GM19238 (cell line): Measurements from ENCODE around the gene IPO7.
"Not testable (repeated sequence)": the region's sequence is repeated elsewhere in the genome, so short reads cannot be mapped to it uniquely, and the experiment has no call there.

Source experiments
- DNase-seq: peaks from one replicate; pipeline ENCODE4 v3.0.0; 2011; ENCODE audit warnings: low spot score; ENCODE audit not compliant: insufficient read length

Gene IPO7

DNA sequence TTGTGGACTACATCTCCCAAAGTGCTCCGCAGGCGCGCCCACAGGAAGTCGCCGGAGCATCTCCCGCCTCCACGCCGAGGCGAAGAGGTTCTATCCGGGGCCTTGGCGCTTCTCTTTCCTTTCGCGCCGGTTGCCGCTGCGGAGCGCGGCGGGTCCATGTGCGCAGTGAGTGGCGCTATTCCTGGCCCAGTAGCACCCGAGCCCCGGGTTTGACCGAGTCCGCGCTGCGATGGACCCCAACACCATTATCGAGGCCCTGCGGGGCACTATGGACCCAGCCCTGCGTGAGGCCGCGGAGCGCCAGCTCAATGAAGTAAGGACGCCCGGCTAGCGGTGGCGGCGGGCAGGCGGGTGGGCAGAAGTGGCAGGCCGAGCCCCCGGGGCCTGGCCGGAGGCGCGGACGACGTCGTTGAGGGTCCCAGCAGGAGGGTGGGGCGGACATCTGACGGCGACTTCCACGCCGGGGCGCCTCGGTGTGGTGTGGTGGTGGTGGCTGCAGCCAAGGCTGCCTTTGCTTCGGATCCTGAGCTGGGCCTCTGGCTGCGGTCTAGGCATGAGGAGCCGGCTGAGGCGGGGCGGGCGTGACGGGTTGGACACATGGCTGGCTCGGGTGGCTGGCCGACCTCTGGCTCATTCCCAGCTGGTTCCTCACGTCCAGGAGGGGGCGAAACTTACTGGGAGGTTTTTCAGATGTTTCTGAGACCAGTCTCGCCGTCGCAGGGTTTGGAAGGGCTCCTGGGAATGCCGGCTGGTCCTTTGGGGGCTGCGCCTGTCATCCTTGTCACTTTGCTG lies at the start of gene IPO7:
TSS of gene IPO7 (plus strand) at position 118 of the 792 bp plus-strand sequence. CDS start at position 230, 112 bp downstream.
- DNase-seq, result peak; percentile 91

GRCh38 chr11:9341638-9342178 lies 42.7 kb upstream of the IPO7 start:
- no peak for DNase-seq

GRCh38 chr11:9344061-9344680 lies 40.3 kb upstream of the IPO7 start:
- no peak for DNase-seq

- DNase-seq, result no peak
Observed at GRCh38 chr11:9347100-9347499, 37.4 kb upstream of the IPO7 start.

GRCh38 chr11:9347779-9348178 lies 36.7 kb upstream of the IPO7 start:
- not testable (repeated sequence) for DNase-seq

DNA sequence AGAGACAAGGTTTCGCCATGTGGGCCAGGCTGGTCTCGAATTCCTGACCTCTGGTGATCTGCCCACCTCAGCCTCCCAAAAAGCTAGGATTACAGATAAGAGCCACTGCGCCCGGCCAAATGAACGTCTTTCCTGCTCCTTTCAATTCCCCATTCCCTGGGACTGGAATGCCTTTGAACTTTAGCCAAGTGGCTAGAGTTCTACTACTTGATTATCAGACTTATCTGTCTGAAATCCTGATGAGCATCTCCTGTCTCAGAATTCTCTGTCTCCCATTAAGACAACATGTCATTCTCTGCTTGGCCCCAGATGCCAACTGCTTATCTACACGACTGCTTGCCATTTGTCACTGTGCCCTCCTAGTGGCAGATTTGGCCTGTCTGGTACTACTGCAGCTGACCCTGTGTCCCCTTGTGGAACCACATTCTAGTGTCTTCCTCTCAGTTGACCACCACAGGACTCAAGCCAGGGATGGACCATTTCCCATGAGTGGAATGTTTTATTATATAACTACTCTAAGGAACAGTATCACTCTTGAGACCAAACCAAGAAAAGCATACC lies 33.1 kb upstream of the IPO7 start:
- DNase-seq, result no peak

GRCh38 chr11:9357041-9357440 lies 27.4 kb upstream of the IPO7 start:
- DNase-seq, result no peak

DNA sequence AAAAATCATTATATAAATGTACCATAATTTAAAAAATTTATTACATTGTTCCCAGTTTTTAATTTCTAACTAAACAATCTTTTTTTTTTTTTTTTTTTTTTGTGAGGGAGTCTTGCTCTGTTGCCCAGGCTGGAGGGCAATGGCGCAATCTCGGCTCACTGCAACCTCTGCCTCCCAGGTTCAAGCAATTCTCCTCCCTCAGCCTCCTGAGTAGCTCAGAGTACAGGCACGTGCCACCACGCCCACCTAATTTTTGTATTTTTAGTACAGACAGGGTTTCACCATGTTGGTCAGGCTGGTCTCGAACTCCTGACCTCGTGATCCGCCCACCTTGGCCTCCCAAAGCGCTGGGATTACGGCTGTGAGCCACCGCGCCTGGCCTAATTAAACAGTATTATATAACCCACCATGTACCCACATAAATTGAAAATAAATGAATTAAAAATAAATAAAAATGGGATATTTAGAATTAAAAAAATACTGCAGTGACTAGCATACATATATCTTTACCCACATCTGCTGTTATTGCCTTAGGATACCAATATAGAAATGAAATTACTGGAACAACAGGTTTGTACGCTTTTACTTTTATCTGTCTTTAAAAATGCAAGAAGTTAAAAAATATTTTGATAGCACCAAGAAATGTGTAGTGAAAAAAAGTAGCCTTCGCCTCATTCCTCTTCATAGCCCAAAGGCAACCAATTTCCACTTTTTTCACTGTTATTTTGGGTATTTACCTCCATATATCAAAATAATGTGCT lies 23.4 kb upstream of the IPO7 start:
- DNase-seq, result not testable (repeated sequence)

DNA sequence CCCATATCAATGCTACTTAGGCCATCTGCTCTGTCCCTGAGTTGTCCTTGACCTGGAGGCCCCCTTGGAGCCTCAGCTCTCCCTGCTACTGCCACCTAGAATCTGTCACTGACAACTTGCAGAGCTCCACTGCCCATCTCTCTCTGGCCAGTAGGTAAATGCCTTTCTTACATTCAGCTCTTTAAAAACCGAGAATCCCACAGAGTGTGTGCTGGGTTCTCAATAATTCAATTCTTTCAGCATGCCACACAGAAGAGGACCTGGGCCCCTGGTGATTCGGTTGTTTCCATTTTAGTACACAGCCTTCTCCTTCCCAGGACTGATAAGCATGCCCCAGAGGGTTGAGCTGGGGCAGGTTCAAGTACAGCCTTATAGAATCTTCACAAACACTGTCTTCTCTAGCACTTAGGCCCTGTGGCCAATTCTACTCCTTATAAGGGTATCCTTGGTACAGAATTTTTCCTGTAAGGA lies 22.0 kb upstream of the IPO7 start:
- DNase-seq, result no peak

DNA sequence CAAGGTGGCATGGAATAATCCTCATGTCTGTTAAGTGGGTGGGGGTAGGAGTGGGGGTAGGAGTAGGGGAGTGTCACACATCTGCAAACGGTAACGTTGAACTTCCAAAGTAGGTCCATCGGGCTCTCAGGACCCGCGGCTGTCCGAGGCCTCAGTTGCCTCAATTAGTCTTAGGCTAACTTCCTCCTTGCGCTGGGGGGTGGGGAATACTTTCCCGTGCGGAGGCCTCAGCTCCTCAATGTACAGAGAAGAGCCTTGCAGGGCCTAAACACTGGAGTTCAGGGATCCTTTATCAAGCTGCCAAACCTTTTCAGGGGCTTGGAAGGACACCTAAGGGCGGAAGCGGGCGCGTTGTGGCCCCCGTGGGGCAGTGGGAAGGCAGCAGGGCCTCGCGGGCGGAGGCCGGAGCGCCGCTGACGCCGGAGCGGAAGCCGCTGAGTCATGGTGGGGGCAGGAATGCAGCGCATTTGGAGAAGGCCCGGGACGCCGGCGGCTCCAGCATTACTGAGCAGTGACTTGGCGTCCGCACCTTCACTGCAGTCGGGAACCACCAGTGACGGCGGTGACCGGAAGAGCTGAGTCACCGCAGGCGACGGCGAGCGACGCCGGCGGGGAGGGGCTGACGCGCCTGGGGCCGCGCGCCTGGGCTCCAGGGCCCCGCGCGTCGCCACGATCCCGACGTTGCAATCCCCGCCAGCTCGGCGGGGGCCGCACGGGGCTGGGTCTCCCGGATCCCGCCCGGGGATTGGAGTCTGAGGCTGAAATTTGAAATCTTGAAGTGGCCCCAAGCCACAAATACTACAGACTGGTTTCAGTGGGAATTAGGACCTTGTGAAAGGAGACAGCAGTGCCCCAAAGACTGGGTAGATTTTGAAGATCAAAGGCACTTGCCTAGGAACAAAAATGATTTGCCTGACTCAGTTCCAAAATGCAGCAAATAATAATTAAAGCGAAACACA lies 20.2 kb upstream of the IPO7 start:
- peak; percentile 78 for DNase-seq

GRCh38 chr11:9367551-9367950 lies 16.9 kb upstream of the IPO7 start:
- DNase-seq, result no peak

GRCh38 chr11:9377036-9377435 lies 7.4 kb upstream of the IPO7 start:
- DNase-seq, result no peak

GRCh38 chr11:9379041-9379440 lies 5.4 kb upstream of the IPO7 start:
- DNase-seq, result no peak

DNA sequence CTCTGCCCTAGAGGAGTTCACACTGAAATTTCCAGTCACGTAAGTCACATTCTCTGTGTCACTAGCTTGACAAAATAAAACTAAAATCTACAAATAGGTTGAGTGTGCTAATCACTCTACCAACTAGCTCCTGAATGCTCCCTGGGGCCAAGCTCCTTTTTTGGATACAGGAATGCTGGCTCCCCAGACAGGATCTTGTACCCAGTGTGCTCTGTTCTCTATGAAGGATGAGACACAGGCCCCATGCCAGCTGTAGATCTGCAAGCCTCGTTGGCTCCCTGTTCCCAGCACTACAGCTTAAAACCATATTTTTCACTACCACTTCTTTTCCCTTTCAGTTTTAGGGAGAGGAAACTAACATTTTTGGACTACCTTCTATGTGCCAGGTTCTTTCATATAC lies 3.7 kb upstream of the IPO7 start:
- no peak for DNase-seq

DNA sequence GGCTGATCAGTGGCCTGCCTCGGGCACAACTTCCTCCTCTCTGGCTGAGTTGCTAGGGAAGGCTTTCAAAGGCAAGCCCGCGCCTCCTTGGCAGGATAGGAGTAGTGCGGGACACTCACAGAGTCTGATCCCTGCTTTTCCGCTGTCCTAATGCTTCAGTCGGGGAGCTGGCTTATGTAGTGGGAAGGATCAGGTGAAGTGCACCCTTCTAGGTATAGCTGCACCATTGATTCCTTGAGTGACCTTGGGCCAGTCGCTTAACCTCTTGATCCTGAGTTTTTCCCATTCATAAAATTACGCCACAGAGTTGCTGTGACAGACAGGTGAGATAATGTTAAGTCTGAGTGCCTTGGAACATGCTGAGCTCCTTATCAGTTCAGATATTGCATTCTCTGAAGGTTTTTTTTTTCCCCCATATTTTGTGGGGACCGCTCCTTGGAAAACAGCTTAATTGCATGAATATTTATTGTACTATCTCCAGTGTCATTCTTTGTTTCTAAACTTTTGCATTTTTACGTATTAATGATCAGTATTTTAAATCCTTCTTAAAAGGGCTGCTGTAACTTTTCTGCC lies 961 bp downstream of the IPO7 start:
- no peak for DNase-seq

DNA sequence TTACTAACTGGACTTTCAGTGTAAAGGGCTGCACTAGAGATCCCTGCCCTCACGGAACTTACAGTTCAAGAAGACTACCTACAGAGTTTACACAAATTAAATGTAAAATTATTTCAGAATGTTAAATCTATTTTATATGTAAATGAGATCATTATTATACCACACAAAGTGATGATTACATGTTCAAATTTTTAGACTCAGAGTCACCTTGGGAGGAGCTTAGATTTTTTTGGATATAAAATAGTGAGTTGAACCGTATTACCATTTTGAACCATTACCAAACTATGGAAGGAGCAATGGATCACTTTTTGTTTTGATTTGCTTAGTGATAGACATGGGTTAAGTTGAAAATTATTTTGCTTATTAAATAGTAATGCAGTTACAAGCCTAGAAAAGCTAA lies 1.6 kb downstream of the IPO7 start:
- no peak for DNase-seq

- no peak for DNase-seq
Observed at GRCh38 chr11:9386901-9387300, 2.4 kb downstream of the IPO7 start.

DNA sequence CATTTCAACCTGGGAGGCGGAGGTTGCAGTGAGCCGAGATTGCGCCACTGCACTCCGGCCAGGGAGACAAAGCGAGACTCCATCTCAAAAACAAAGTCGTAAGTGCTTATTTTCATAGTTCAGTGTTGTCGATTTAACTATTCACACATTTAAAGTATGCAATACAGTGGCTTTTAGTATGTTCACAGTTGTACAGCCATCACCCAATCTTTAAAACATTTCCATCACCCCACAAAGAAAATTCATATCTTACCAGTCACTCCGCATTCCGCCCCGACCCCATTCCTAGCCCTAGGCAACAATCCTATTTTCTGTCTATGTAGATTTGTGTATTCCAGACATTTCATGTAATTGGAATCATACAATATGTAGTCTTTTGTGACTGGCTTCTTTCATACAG lies 11.9 kb downstream of the IPO7 start:
- no peak for DNase-seq

DNA sequence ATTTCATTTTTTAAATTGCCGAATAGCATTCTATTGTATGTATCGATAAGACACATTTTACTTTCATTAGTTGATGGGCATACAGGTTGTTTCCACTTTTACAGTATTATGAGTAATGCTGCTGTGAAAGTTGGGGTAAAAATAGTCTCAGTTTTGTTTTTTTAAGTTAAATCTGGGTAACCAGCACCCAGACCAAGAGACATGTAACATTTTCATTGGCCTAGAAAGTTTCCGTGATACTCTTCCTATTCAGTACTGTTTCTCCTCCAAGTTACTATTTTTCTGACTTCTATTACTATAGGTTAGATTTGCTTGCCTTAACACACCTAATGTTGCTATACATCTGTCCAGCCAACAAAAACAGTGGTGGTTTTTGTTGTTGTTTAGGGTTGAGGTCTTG lies 12.3 kb downstream of the IPO7 start:
- no peak for DNase-seq
